ENCODE data around the gene IARS2.
"Not testable (repeated sequence)": the region's sequence is repeated elsewhere in the genome, so short reads cannot be mapped to it uniquely, and the experiment has no call there.

IARS2 gene

DNA sequence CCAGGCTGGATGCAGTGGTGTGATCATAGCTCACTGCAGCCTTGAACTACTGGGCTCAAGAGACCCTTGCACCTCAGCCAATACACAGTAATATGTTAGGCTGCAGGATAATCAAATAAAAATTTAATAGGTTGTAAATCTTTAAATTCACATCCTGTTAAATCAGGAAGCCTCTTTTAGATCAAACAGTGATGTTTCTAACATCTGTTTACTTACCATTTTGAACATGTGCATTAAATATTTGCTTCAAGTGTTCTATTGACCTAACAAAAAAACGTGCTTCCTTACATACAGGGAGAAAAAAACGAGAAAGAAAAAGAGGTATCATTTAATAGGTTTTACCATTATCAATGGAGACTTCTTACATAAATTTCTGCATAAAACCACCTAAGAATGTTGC is 70.6 kb downstream of the IARS2 start:
- no peak for DNase-seq
- H3K4me3 ChIP-seq (ENCODE audit: low read length): no peak overlapping the region
- no peaks in the 10 kb centered on the region for H3F3A ChIP-seq (ENCODE audit: insufficient read depth, low read length)
- no peaks in the 10 kb centered on the region for H3K9me2 ChIP-seq (replicated peaks; ENCODE audit: insufficient read depth, low read length)
- H3K9me3 ChIP-seq (replicated peaks; ENCODE audit: insufficient read depth, low read length): no peaks in the 10 kb centered on the region
- H4K20me1 ChIP-seq (ENCODE audit: insufficient read depth, low read length): no peaks in the 10 kb centered on the region
- H3K27ac ChIP-seq (ENCODE audit: low read length): no peak overlapping the region
- H3K4me1 ChIP-seq (ENCODE audit: low read length): no peaks in the 10 kb centered on the region
- H2AFZ ChIP-seq (ENCODE audit: low read length): no peak overlapping the region
- H3K27me3 ChIP-seq (replicated peaks; ENCODE audit: insufficient read depth, low read length): no peaks in the 10 kb centered on the region
- peaks cover 3% of the 10 kb centered on the region for H3K36me3 ChIP-seq (replicated peaks; ENCODE audit: insufficient read depth, low read length)
- TF ChIP-seq EZH2phosphoT487 (IDR thresholded peaks at IDR 0.05; ENCODE audit: low read length) (no peak), CTCF (IDR thresholded peaks at IDR 0.05; ENCODE audit: low read length) (no peak), EZH2 (optimal IDR thresholded peaks at IDR 0.05; ENCODE audit: low read depth, low read length) (no peak)
- no peak overlapping the region for H3K4me2 ChIP-seq (ENCODE audit: low read depth, low read length)
- H3K9ac ChIP-seq (ENCODE audit: low read length): no peak overlapping the region
- H3K79me2 ChIP-seq (ENCODE audit: low read length): no peaks in the 10 kb centered on the region

GRCh38 chr1:220166853-220167252 is 72.9 kb downstream of the IARS2 start:
- H3K4me3 ChIP-seq (ENCODE audit: low read length): no peak overlapping the region
- no peak overlapping the region for H3K27ac ChIP-seq (ENCODE audit: low read length)
- H3K9me2 ChIP-seq (replicated peaks; ENCODE audit: insufficient read depth, low read length): no peaks in the 10 kb centered on the region
- no peaks in the 10 kb centered on the region for H4K20me1 ChIP-seq (ENCODE audit: insufficient read depth, low read length)
- peaks cover 3% of the 10 kb centered on the region for H3K36me3 ChIP-seq (replicated peaks; ENCODE audit: insufficient read depth, low read length)
- H2AFZ ChIP-seq (ENCODE audit: low read length): no peak overlapping the region
- no peaks in the 10 kb centered on the region for H3K79me2 ChIP-seq (ENCODE audit: low read length)
- H3K9ac ChIP-seq (ENCODE audit: low read length): no peak overlapping the region
- H3K27me3 ChIP-seq (replicated peaks; ENCODE audit: insufficient read depth, low read length): no peaks in the 10 kb centered on the region
- H3K9me3 ChIP-seq (replicated peaks; ENCODE audit: insufficient read depth, low read length): no peaks in the 10 kb centered on the region
- H3F3A ChIP-seq (ENCODE audit: insufficient read depth, low read length): no peaks in the 10 kb centered on the region
- TF ChIP-seq EZH2 (optimal IDR thresholded peaks at IDR 0.05; ENCODE audit: low read depth, low read length) (no peak), EZH2phosphoT487 (IDR thresholded peaks at IDR 0.05; ENCODE audit: low read length) (no peak), CTCF (IDR thresholded peaks at IDR 0.05; ENCODE audit: low read length) (no peak)
- DNase-seq: no peak
- H3K4me2 ChIP-seq (ENCODE audit: low read depth, low read length): no peak overlapping the region
- no peaks in the 10 kb centered on the region for H3K4me1 ChIP-seq (ENCODE audit: low read length)

- H3K9me2 ChIP-seq (replicated peaks; ENCODE audit: insufficient read depth, low read length); H3K4me1 ChIP-seq (ENCODE audit: low read length); H2AFZ ChIP-seq (ENCODE audit: low read length); H3F3A ChIP-seq (ENCODE audit: insufficient read depth, low read length); H3K4me3 ChIP-seq (ENCODE audit: low read length); H3K4me2 ChIP-seq (ENCODE audit: low read depth, low read length); H3K27me3 ChIP-seq (replicated peaks; ENCODE audit: insufficient read depth, low read length); DNase-seq; H3K9me3 ChIP-seq (replicated peaks; ENCODE audit: insufficient read depth, low read length); H4K20me1 ChIP-seq (ENCODE audit: insufficient read depth, low read length); H3K9ac ChIP-seq (ENCODE audit: low read length); H3K36me3 ChIP-seq (replicated peaks; ENCODE audit: insufficient read depth, low read length); H3K27ac ChIP-seq (ENCODE audit: low read length); H3K79me2 ChIP-seq (ENCODE audit: low read length): not testable (repeated sequence)
Measured at GRCh38 chr1:220169887-220170286, 76.0 kb downstream of the IARS2 start.

DNA sequence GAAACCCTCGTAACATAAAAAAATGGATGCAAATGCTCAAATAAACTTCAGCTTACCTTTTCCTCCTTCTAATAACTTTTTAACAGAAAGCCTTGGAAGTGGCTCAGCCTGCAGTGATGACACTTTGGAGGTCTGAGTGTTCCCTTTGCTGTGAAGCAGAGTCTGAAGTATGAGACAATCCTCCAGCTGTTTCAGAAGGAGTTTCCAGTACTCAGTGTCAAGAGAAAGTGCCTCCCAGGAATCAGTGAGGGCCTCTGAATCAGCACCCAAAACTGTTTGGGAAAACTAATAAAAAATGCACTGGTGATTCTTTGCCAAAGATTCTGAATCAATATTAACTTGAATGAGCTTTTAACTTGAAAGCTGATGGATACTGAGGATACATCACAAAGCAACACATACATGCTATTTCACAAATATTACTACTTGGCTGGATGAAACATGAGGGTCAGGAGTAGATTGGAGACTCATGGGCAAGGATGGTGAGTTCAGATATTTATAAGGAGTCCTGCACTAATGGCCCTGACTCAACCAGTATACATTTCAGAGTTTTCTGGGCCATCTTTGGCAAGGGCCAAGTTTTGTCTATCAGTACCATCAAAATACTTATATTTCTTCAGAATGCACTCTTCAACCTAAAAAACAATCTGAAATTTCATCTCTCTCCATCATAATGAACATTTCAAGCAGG is 77.0 kb downstream of the IARS2 start:
- H3K36me3 ChIP-seq (replicated peaks; ENCODE audit: insufficient read depth, low read length): peaks cover 3% of the 10 kb centered on the region; the same call in 1 of the 2 replicates
- TF ChIP-seq CTCF (IDR thresholded peaks at IDR 0.05; ENCODE audit: low read length) (no peak), EZH2 (optimal IDR thresholded peaks at IDR 0.05; ENCODE audit: low read depth, low read length) (no peak), EZH2phosphoT487 (IDR thresholded peaks at IDR 0.05; ENCODE audit: low read length) (no peak)
- no peaks in the 10 kb centered on the region for H3K79me2 ChIP-seq (ENCODE audit: low read length)

More for the DNA sequence above, 77.0 kb downstream of the IARS2 start:
- H3K4me1 ChIP-seq (ENCODE audit: low read length): no peaks in the 10 kb centered on the region
- no peaks in the 10 kb centered on the region for H3K27me3 ChIP-seq (replicated peaks; ENCODE audit: insufficient read depth, low read length)
- no peak overlapping the region for H3K27ac ChIP-seq (ENCODE audit: low read length)
- no peak overlapping the region for H3K4me2 ChIP-seq (ENCODE audit: low read depth, low read length)
- H3K4me3 ChIP-seq (ENCODE audit: low read length): no peak overlapping the region
- H3K9me3 ChIP-seq (replicated peaks; ENCODE audit: insufficient read depth, low read length): no peaks in the 10 kb centered on the region
- no peaks in the 10 kb centered on the region for H4K20me1 ChIP-seq (ENCODE audit: insufficient read depth, low read length)
- H3F3A ChIP-seq (ENCODE audit: insufficient read depth, low read length): no peaks in the 10 kb centered on the region
- no peak overlapping the region for H2AFZ ChIP-seq (ENCODE audit: low read length)
- no peaks in the 10 kb centered on the region for H3K9me2 ChIP-seq (replicated peaks; ENCODE audit: insufficient read depth, low read length)
- no peak for DNase-seq
- H3K9ac ChIP-seq (ENCODE audit: low read length): no peak overlapping the region

Measured in MM.1S (cell line).